COLO668 (cell line): ENCODE results near the gene ETF1.
"Not testable (repeated sequence)": the region's sequence is repeated elsewhere in the genome, so short reads cannot be mapped to it uniquely, and the experiment has no call there.

Source experiments
- DNase-seq: peaks from one replicate; lab custom pipeline; 2025; ENCODE audit not compliant: unreplicated experiment; lab: John Stamatoyannopoulos, UW

Gene ETF1

GRCh38 chr5:138529812-138530211, 13.2 kb downstream of the ETF1 start:
- DNase-seq, result no peak

- DNase-seq, result no peak
These were observed 14.1 kb downstream of the ETF1 start for GRCh38 chr5:138528744-138529469.

DNA sequence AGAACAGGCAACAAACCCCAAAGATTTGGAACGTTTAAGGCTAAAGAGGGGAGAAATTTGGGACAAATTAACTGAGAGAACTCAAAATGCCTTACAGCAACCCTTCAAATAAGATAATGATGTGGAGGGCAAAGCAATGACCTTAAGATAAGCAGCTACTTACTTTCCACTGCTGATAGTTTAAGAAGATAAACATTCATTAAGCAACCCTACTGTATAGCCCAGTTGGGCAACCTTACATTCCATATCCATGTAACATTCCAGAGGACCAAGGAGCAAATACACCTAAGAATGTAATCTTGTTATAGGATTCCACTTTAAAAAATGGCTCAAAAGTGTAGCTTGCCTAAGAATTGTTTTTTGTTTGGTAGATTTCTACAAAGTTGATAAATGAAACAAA, 14.8 kb downstream of the ETF1 start:
- no peak for DNase-seq

DNA sequence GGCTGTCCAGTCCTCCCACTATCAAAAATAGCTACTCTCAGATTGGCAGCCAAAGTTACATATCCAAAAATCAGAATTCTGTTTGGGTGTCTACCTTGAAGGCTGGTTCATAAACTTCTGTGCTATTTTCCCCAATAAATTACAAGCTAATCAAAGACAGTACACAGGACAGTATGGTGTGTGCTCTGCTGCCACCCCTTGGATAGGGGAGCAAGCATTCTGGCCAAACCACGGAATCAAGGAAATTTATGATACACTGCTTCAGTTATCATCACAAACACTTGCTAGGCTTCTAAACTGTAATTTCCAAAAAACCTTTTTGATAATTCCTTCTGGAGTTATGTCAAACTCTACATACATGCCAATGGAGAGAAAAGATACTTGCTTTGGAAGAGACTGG, 15.9 kb downstream of the ETF1 start:
- no peak for DNase-seq

GRCh38 chr5:138523406-138523805, 19.6 kb downstream of the ETF1 start:
- no peak for DNase-seq

DNA sequence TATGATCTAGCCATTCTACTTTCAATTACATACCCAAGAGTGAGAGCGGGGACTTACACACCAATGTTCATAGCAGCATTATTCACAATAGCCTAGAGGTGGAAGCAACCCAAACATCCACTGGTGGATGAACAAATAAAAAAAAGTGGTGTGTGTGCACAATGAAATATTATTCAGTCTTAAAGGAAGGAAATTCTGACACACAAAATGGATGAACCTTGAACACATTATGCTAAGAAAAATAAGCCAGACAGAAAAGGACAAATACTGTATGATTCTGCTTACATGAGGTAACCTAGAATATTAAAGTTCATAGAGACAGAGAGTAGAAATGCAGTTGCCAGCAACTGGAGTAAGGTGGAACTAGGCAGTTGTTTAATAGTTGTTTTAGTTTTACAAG, 22.1 kb downstream of the ETF1 start:
- no peak for DNase-seq

DNA sequence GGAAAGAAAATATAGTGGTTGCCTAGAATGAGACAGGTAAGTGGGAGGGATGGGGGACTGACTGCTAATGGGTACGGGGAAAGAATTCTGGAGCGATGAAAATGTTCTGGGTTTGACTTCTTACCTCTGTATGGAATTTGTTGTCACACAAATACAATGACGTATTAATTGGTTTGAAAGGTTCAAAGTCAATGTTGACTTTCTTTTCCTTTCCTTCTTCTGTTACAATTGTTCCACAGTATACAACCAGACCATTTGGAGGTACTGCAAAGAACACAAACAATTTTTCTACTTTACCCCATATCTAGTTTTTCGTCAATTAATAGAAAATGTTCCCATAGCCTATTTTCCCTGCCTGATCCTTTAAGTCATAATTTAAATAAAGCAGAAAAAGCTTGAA, 25.6 kb downstream of the ETF1 start:
- no peak for DNase-seq

GRCh38 chr5:138515556-138516245, 27.3 kb downstream of the ETF1 start:
- no peak for DNase-seq

DNA sequence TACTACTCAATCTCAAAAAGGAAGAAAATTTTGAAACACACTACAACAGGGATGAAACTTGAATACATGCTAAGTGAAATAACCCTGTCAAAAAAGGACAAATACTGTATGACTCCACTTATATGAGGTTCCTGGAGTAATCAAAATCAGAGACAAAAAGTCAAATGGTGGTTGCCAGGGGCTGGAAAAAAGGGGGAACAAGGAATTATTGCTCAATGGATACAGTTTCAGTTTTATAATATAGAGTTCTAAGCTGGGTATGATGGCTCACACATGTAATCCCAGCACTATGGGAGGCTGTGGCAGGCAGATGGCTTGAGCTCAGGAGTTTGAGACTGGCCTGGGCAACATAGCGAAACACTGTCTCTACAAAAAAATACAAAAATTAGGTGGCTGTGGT, 29.0 kb downstream of the ETF1 start:
- no peak for DNase-seq

DNA sequence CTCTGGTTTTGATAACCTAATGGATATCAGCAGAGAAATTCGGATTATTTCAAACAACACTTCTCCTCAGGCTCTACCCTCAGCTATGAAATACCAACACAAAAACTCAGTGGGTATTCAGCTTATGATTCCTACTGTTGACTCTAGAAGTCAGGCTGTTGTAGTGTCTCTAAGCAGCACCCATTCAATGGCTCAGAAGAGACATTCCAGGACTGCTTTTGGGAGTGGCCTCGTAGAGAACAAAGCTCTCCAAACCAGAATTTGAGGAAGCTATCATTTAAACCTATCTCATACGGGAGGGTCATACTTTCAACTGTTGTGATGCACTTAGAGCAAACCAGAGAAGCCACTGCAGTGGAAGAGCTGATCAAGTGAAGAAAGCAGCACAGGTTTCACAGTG, 34.1 kb downstream of the ETF1 start:
- DNase-seq, result no peak

DNA sequence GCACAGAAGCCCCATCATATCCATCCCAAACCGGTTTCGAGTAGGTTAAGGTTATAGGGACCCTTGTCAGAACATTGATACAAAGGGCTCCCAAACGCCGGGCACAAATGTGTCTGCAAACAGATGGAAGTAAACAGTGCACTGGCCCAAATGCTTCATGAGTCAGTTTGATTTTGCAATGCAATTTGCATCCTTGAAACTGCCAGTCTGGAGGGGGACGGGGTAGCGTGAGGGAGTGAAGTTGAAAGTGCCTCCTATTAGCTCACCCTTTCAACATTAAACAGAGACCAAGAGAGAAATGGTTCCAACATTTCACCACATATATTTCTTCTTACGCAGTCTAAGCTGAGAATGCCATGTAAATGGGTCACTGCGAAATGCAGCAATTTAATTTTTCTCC, 35.6 kb downstream of the ETF1 start:
- not testable (repeated sequence) for DNase-seq

DNA sequence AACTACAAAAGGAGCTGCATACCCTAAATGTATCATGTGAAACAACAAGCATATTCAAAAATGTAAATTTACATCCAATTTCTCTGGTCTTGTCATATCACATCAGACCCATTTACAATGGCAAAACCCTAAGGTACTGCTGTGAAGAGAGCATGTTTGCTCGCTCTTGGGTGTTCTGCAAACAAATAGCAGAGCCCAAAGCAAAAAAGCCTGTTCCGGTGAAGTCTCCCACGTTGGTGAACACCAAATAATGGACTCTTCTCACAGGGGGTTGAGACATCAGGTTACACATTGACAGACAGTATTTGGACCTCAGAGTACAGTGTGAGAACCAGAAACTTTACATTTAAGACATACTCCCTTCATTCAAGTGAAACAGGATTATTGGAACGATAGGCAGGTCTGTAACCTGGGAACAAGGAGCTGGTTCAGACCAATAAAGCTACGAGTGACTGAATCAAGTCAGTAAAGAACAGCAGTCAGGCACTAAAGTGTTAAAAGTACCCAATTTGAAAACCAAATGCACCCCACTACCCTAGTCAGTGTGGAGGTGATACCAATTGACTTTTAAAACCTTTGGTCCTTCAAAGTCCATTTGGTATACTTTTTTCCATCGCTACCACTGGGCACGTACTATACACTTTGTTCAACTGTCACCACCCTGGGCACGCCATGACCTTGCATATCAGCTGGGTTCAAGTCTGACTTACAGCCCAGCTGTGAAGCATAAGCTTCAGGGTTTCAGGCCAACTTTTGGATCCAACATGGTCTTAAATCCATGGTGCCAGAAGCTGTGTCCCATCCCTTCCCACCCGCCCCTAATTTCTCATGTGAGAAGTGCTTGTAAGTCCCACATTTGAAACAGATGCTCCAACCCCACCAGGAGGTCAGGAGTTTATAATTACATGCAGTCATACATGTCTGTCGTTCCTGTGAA, 36.4 kb downstream of the ETF1 start:
- no peak for DNase-seq

DNA sequence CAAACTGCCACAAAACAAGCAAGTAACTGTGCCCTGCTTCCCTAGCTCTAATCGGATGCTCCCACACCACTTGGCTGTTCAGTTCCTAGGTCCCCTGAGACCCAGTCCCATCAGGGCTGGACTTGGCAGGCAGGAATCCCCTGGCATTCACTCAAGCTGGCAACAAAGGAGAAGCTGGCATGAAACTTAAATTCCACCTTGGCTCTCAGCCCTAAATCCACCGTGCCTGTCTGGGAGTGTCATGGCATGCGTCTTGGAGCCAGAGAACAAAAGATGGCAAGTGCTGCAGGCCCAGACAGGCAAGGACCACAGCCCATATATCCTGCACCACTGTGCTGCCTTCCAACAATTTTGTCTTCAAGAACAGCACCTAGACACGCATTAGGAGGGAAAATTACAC, 38.2 kb downstream of the ETF1 start:
- no peak for DNase-seq

GRCh38 chr5:138503487-138504270, 39.4 kb downstream of the ETF1 start:
- peak; percentile 4 for DNase-seq

- DNase-seq, result no peak
These were observed 40.5 kb downstream of the ETF1 start for GRCh38 chr5:138502521-138502920.

DNA sequence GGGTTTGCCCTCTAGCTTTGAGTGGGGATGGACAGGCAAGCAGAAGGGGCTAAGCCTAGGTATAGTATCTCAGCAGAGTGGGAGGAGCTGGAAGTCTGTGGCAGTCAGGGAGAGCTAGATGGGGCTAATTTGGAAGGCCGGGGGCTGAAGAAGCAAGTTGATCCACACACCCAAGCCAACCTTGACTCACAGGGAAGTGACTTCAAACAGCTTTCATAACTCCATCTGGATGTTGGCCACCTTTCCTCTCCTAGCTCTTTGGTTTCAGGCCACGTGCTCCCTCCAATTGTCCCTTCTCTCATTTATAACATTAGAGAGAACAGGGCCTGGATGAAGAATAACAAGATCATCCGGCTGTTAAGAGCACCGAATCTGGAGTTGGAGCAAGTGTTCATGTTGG, 40.9 kb downstream of the ETF1 start:
- DNase-seq, result no peak

DNA sequence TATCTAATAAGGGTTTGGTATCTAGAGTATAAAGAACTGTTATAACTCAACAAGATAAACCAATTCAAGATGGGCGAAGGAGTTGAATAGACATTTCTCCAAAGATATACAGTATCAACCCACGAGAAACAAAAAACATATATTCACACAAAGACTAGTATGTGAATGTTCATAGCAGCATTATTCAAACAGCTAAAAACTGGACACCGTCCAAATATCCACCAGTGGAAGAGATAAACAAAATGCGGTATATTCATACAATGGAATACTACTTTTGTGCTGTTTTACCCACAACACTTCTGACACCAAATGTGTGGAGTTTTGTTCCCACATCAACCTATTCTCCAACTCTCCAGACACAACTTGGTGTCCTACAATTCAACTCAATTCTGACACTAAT, 44.7 kb downstream of the ETF1 start:
- no peak for DNase-seq

DNA sequence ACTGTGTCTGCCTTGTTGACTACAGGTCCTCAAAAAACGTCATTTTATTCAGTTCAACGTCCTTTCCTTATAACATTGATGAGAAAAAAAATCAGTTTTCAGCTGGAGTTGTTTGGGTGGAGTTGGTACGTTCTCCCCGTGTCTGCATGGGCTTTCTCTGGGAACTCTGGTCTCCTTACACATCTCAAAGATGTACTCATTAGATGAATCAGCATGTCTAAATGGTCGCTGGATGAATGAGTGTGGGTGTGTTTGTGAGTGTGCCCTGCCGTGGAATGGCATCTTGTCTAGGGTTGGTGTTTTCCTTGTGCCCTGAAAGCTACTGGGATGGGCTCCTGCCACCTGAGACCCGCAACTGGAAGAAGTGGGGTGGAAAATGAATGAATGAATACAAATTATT, 47.7 kb downstream of the ETF1 start:
- DNase-seq, result no peak

- no peak for DNase-seq
These were observed 50.4 kb downstream of the ETF1 start for GRCh38 chr5:138492560-138493045.

- peak; percentile 76 for DNase-seq
These were observed 51.1 kb downstream of the ETF1 start for GRCh38 chr5:138491669-138492559.
